NK-92 (cell line): ENCODE data around the gene ZMIZ1.

Experiments
- DNase-seq: peaks from one replicate; lab custom pipeline; 2025; ENCODE audit not compliant: unreplicated experiment; lab: John Stamatoyannopoulos, UW

ZMIZ1 gene, protein sequence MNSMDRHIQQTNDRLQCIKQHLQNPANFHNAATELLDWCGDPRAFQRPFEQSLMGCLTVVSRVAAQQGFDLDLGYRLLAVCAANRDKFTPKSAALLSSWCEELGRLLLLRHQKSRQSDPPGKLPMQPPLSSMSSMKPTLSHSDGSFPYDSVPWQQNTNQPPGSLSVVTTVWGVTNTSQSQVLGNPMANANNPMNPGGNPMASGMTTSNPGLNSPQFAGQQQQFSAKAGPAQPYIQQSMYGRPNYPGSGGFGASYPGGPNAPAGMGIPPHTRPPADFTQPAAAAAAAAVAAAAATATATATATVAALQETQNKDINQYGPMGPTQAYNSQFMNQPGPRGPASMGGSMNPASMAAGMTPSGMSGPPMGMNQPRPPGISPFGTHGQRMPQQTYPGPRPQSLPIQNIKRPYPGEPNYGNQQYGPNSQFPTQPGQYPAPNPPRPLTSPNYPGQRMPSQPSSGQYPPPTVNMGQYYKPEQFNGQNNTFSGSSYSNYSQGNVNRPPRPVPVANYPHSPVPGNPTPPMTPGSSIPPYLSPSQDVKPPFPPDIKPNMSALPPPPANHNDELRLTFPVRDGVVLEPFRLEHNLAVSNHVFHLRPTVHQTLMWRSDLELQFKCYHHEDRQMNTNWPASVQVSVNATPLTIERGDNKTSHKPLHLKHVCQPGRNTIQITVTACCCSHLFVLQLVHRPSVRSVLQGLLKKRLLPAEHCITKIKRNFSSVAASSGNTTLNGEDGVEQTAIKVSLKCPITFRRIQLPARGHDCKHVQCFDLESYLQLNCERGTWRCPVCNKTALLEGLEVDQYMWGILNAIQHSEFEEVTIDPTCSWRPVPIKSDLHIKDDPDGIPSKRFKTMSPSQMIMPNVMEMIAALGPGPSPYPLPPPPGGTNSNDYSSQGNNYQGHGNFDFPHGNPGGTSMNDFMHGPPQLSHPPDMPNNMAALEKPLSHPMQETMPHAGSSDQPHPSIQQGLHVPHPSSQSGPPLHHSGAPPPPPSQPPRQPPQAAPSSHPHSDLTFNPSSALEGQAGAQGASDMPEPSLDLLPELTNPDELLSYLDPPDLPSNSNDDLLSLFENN

DNA sequence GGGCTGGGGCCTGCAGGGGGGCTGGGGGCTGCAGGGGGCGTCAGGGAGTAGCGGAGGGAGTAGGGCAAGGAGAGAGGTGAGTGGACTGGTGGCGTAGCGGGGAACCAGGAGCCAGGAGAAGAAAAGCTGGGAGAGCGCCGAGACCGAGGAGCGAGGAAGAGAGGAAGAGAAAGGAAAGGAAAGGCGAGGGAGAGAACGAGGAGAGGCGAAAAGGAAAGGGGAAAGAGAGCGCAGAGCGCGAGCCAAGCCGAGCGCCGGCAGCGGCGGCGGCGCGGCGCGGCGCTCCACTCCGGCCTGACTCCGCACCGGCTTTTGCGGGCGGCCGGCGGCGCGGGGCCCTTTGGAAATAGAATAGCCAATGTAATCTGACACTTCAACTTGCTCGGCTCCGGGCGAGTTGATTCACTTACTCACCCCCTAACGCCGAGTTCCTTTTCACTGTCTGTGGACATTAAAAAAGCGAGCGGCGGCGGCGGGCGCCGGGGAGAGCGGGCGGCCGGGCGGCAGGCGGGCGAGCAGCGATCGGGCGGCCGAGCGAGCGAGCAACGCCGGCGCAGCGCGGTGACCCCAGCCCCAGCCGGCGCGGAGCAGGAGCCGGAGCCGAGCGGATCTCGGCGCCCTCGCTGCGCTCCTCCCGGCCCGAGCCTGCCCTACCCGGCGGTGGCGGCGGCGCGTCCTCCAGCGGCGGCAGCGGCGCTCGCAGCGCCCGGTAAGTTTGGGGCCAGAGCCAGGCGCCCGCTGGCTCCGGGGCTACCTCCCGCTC is at the start of gene ZMIZ1:
Gene ZMIZ1, plus strand, starts transcription at position 405 of the 763 bp plus-strand sequence. CDS start 132,667 bp downstream, outside the sequence.
- no peak for DNase-seq

DNA sequence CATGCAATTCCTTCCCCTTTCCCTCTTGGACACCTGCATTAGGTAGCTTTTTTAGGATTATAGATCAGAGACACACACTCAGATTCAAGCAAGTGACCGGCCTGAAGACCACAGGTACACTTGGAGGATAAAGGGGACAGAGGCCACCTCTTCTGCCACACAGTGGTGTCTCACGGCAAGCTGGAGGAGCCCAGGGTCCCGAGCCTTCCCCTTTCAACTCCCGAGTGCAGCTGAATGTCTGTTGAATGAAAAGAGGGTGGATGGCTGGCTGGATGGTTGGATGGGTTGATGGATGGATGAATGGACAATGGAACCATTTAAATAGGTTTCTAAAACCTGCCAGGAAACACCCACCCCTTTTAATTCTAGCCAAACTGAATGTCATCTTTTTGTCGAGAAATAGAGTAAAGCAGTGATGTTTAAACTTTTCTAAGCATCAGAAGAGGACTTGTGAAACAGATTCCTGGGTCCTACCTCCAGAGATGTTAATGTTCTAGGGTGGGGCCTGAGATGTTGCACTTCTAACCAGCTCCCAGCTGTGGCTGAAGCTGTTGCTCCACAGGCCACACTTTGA is 49.2 kb upstream of the ZMIZ1 start:
- DNase-seq: no peak

DNA sequence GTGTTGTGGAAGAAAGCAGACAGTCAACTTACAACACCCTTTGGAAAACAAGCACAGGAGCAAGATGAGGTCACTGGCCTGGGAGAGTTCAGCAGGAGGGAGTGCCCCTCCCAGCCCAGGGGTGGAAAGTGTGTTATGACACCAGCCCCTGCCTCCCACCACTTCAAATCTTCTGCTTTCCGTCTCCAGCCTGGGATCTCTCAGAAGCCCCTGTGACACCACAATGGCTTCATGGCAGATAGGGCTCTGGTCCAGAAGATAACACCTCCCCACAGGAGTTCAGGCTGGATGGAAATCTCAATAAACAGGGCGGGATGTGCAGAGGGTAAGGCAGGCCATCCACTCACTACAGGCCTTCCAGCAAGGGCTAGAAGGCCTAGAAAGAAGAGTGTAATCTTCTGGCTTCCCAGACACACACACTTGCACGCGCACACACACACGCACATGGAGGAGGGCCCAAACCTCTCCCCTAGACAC is 48.7 kb upstream of the ZMIZ1 start:
- no peak for DNase-seq

DNA sequence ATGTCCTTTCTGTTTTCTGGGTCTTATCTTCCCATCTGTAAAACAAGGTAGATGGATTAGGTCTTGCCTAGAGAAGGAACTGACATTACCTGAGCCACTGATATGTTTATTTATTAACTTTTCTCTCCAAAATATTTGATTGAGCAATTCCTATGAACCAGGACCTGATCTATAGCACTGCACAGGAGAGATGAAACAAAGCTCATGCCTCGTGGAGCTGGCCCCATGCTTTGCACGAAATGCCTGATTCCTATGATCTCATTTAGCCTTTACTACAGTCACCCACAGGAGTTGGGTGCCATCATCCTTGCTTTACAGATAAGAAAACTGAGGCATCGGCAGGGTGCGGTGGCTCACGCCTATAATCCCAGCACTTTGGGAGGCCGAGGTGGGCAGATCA is 48.2 kb upstream of the ZMIZ1 start:
- DNase-seq: no peak

DNA sequence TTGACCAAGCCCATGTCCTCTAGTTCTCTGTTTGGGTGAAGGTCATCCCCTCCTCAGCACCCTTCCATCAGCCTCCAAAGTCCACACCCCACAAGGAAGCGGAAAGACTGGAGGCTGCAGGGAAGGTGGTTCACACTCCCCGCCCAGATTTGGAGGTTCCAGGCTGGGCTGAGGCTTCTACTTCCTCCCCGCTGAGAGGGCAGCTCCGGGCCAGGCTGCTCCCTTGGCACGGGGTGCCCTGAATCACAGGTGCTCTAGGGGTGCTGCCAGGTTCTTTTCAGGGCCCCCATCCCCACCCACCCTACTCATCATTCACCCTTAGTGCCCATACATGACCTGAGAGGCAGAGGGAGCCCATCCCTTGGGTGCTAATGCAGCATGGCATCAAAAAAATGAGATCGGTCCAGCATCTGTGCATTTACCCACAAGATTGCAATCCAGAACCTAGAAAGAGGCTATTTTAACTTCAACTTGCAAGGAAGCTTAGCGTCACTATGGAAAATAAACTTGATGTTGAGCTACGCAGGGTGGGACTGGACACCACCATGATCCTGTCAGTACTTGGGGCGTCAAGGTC is 47.3 kb upstream of the ZMIZ1 start:
- DNase-seq: no peak

DNA sequence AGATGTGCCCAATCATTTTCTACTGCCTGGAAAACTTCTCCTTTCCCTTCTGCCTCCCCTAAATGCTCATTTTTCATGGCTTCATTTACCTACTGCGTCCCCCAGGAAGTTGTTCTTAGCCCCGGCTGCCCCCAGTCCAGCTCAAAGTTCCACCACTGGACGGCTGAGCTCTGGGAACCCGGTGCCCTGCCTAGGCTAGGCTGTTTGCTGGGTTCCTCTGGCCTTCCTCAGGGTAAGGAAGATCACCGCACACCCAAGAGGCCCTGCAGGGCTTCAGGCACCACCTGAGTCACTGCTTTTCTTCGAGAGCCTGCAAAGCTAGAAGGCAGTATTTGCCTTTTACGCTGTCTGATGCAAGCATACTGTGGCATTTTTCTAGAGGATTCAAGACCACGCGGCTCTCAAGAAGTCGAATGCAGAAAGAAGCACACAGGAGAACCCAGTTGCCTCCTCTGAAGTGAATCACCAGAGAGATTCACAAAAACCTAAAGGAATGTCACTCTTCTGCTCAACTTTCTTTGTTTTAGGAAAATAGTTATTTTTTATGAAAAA is 46.7 kb upstream of the ZMIZ1 start:
- DNase-seq: no peak

DNA sequence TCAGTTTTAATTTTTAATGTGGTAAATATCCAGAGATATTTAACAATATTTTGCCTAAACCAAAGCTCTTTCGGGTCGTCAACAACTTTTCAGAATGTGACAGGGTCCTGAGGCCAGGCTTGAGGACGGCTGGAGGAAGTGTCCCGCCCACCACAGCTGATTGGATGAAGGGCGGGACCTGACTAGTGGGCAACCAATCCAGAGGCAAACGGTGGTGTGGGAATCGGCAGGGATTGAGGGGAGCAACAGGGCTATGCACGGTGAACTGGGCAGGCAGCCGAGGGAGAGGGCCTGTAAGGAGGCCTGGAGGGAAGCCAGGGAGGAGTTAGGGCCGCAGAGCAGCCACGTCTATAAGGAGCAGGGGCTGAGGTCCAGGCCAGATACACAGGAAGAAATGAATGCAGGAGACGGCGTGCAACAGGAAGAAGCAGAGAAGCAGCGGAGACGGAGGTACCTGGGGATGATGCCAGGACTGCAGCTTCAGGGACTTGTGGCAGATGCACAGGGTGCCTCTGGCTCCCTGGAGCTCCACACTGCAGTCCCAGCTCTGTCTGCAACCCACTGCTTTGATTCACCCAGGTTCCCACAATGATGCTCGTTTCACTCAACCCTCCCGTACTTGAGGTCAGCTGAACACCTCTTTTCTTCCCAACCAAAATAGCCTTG is 46.1 kb upstream of the ZMIZ1 start:
- no peak for DNase-seq

DNA sequence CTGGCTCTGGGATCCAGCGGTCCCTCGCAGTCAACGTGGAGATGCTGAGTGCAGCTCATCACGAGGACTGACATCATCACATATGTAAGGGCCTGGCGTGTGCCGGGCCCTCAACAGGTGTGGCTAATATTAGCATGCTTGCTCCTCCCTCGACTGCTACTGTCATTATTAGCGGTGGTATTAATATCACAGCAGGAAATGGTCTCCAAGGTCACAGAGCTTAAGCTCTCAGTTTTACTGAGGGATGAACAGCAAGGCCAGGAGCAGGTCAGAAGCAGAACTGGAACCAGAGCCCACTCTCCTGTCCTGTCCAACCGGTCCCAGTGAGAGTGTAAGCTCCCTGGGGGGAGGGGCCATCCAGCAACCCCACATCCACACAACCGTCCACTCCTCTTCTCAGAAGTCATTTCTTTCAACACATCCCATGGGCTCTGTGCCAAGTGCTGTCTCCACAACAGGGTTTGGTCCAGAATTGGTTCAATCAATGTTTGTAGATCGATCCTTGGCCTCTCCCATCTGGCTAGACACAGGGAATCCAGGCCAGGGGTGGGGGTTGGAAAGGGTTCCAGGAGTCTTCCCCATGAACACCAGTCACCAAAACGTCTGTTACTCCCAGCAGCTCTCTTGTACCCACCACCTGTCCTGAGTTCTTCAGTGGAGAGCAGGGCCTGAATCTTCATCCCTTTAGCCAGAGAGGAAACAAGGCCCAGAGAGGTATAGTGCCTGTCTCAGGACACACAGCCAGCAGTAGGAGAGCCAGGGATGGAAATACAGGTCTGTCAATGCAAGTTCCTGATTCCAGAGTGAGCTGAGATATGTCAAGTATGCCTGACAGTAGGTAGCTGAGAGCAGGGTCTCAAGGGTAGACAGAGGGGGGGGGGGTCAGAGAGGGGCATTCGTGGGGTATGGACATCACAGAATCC is 45.3 kb upstream of the ZMIZ1 start:
- DNase-seq: no peak

DNA sequence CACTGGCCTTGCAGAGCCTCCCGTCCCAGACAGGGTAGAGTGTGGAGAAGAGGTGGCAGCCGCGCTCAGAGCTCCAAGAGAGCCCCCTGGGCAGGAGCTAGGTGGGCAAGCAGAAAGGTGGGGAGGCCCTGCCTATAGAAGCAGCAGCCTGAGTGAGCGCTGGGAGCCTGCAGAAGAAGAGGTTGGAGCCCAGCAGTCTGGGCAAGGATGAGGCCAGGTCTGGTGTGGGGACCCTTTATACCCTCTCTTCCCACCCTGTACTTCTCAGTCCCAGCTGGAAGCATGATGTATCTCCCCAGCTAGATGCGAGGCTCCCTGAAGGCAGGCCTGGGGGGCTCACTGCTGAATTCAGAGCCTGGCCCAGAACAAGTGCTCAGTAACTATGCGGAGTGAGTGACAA is 44.5 kb upstream of the ZMIZ1 start:
- no peak for DNase-seq

DNA sequence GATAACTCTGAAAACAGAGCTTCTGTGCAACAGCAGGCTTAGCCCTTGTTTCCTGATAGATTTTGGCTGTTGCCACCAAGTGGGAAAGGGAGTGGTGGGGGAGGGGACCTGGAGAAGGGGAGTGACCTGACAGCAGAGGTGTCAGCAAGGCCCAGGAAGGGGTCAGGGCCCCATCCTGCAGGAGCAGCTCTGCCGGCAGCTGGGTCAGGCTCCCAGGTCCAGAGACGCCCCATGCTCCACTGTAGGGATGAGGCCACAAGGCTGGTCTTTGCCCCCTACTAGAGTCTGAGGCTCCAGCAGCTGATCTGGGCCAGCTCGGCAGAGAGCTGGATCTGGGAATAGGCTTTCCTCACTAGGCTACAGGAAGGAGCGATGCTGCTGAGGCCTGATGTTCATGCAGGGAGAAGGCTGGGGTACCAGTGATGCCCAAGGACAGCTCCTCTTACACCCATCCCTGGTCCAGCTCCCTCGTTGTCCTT is 44.0 kb upstream of the ZMIZ1 start:
- no peak for DNase-seq

DNA sequence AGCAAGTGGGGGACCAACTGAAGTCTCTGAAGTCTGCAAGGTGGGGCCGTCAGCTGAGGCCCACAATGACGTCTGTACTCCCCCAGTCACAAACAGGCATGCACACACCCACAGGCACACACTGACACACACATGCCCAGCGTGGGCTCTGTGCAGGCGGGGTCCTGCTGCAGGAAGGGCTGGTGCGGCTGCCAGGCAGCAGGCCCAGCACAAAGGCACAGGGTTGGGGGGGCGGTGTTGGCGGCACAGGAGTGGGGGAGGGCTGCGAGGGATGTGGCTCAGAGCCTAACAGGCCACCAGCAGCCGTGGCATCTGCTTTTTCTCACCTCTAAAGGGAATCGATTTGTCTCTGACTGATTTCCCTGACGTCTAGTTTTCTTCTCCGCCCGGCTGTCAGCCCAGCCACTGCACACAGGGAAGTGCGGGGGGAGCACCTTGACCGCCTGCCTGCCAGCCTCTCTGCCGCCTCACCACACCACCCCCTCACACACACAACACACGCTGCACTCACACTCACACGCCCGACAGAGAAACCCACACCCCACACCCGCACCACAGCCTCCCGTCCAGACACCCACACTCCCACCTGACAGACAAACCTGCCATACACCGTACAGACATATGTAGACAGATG is 43.5 kb upstream of the ZMIZ1 start:
- no peak for DNase-seq

DNA sequence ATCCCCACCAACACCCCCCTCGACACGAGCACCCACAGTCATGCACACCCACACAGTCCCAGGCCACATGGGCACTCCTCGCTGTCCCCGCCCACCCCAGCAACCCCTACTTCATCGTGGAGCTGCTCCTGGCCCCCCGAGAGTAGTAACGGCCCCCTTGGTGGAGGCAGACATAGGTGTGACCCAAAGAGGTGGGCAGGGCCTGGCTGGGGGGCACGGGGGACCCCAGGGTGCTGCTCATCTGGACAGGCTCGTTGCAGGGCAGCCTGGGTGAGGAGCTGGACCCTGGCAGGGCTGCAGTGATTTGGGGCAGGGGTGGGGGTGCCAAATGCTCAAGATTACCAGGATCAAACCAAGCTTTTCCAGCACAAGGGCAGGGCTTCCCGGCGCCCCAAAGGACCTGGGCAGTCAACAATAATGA is 42.4 kb upstream of the ZMIZ1 start:
- DNase-seq: no peak

DNA sequence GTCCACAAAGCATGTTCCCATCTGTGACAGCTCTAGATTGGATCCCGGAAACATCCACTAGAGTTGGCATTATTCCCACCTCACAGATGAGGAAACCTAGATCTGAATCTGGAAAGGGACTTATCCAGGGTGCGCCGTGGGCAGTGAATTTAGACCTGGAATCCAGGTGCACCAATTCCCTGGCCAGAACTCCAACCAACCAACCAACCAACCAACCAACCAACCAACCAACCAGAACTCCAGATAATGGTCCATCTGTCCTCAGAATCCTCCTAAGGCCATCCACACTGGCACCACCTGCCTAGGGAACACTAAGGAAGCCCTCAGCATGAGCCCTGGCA is 42.0 kb upstream of the ZMIZ1 start:
- DNase-seq: no peak

DNA sequence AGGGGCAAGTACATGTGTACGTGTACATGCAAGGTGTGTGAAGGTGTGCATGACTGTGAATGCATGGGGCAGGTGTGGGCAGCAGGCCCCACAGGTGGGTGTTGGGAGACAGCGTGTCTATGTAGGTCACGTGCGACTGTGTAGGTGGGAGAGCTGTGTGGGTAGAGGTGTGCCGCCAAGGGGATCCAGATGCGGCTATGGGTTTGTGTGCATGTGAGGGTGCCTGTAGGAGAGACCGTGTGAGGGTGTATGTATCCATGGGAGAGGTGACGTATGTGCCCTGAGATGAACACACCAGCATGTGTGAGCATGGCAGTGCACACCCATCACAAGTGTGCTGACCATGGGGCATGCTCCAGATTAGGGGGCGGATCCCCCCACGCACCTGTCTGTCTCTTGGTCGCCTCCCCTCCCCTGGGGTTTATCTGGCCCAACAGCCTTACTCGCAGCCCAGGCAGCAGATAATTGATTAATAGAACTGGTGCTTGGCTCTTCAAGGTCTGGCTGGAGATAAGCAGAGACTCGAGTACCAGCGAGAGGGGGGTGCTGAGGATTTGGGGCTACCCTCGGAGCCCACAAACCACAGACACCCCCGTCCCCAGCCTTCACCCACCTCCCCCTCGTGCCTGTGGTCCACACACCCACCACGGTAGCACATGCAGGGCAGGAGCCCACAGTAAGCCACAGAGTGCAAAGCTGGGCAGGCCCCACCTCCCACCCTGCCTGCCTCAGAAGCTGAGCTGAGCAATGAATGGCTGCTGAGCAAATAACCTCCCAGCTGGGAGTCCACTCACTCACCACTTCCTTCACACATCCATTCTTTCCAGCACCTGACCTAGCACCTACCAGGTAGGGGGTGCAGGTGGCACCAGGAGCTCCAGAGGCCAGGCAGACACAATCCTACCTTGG is 41.4 kb upstream of the ZMIZ1 start:
- no peak for DNase-seq

DNA sequence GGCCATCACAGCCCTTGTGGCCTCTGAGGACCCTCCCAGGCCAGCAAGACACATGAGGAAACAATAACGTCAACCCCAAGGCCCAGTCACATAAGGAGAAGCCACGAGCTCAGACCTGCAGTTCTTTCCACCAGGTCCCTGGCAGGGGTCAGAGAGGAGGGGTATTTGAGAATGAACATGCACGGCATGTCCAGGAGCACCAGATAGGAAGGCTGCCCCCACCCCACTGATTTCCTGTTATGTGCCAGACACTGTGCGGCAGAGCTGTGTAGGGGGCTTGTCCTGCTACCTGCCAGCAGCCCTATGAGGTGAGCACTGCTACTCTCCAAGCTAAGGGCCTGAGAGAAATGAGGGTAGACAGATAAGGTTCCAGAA is 40.7 kb upstream of the ZMIZ1 start:
- no peak for DNase-seq

DNA sequence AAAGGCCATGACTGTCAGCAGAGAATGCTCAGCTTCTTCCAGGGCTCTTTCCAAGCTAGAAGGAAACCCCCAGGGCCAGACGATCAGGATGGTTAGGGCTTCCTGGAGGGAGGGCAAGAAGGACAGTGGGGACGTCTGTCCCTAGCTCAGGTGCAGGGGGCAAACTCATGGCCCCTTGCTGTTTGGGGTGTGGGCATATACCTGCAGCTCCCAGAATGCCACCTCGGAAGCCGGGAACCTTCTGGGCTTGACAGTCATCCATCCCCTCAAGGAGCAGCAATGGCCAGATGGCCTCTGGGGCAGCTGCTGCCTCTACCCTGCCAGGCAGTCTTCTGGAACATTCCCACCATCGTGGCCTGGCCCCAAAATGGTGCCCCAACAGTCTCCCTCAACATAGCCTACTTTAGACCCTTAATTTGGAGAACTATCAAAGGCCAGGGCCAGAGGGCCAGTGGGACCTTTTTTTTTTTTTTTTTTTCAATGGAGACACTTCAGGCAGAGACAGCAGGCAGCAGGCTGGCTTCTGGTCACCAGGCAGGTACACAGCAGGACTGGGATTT is 40.2 kb upstream of the ZMIZ1 start:
- DNase-seq: no peak
